Esophagus squamous epithelium (tissue), 4 donors: ENCODE measurements around the gene RETN.
"Not testable (repeated sequence)": the region's sequence is repeated elsewhere in the genome, so short reads cannot be mapped to it uniquely, and the experiment has no call there.

Source experiments
- CTCF ChIP-seq, 6 experiments: fragments of 450-650 bp in 4 of 6; fragments of 200-600 bp in 2 of 6; sonication (generic) in 2 of 6; IDR thresholded peaks; one replicate each; pipeline ENCODE4 v1.5.1; 2016 to 2019; ENCODE audit warnings: antibody characterized with exemption in 6 of 6, mild to moderate bottlenecking in 4 of 6, moderate library complexity in 4 of 6
- POLR2A ChIP-seq, 4 donors: fragments of 450-650 bp; IDR thresholded peaks; one replicate each; pipeline ENCODE4 v1.6.1; 2017; ENCODE audit warnings: antibody characterized with exemption in 4 of 4, mild to moderate bottlenecking in 4 of 4, moderate library complexity in 3 of 4

GRCh38 chr19:7643629-7644549, 25.0 kb upstream of the RETN start:
- not testable (repeated sequence) for TF ChIP-seq CTCF, POLR2A (IDR thresholded peaks at IDR 0.05)
